Activated gamma-delta T cell treated with Interleukin-2 at 50 U/mL for 16 hours (primary cell): ENCODE results near the gene PSAPL1.
A peak's percentile ranks its signal among the peaks of the same experiment; 100 is the strongest.
"Not testable (repeated sequence)": the region's sequence is repeated elsewhere in the genome, so short reads cannot be mapped to it uniquely, and the experiment has no call there.

Experiments
- DNase-seq: peaks from one replicate; pipeline ENCODE4 v3.0.0-alpha.2; 2020

The PSAPL1 gene

GRCh38 chr4:7457201-7458065, 22.7 kb upstream of the PSAPL1 start:
- no peak for DNase-seq

- DNase-seq = not testable (repeated sequence)
These were observed 18.1 kb upstream of the PSAPL1 start for GRCh38 chr4:7452802-7453201.

GRCh38 chr4:7451800-7452199, 17.1 kb upstream of the PSAPL1 start:
- DNase-seq = no peak

GRCh38 chr4:7451434-7451789, 16.7 kb upstream of the PSAPL1 start:
- no peak for DNase-seq

GRCh38 chr4:7450775-7451433, 16.2 kb upstream of the PSAPL1 start:
- no peak for DNase-seq

GRCh38 chr4:7448036-7448435, 13.3 kb upstream of the PSAPL1 start:
- DNase-seq = no peak

GRCh38 chr4:7447236-7447635, 12.5 kb upstream of the PSAPL1 start:
- no peak for DNase-seq

GRCh38 chr4:7444731-7445130, 10.0 kb upstream of the PSAPL1 start:
- DNase-seq = no peak

- DNase-seq = no peak
These were observed 9.6 kb upstream of the PSAPL1 start for GRCh38 chr4:7444314-7444713.

GRCh38 chr4:7442574-7443162, 7.9 kb upstream of the PSAPL1 start:
- no peak for DNase-seq

- no peak for DNase-seq
These were observed 6.5 kb upstream of the PSAPL1 start for GRCh38 chr4:7441201-7441600.

GRCh38 chr4:7439699-7440098, 5.0 kb upstream of the PSAPL1 start:
- DNase-seq = no peak

- no peak for DNase-seq
These were observed 1.5 kb upstream of the PSAPL1 start for GRCh38 chr4:7436256-7436655.

- no peak for DNase-seq
These were observed 836 bp upstream of the PSAPL1 start for GRCh38 chr4:7435471-7436061.

GRCh38 chr4:7434141-7434765, 477 bp downstream of the PSAPL1 start:
- no peak for DNase-seq

- no peak for DNase-seq
These were observed 1.2 kb downstream of the PSAPL1 start for GRCh38 chr4:7433376-7434140.

- DNase-seq = no peak
These were observed 2.0 kb downstream of the PSAPL1 start for GRCh38 chr4:7432531-7433375.

GRCh38 chr4:7431696-7432530, 2.8 kb downstream of the PSAPL1 start:
- no peak for DNase-seq

GRCh38 chr4:7430965-7431695, 3.6 kb downstream of the PSAPL1 start:
- peak; percentile 2 for DNase-seq
